Measurements from ENCODE around the gene CATSPERD.

The CATSPERD gene

DNA sequence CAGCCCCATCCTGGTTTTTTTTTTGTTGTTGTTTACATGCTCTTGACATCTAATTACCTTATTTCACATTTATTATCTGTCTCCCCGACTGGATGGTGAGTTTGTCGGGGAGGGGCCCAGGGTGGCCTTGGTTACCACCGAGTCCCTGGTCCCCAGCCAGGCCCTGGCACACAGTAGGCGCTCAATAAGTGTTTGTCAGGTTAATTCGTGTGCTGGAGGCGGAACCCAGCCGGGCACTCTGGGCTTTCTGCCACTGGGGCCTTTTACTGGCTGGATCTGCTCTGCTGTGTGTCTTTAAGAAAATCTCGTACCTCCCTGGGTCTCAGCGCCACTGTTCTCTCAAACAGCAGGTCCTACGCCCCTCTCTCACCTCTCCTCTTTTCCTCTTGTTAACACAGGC lies 89.0 kb downstream of the CATSPERD start:
- DNase-seq (ENCODE audit: low spot score): no peak
- TF ChIP-seq, protein P1, sequence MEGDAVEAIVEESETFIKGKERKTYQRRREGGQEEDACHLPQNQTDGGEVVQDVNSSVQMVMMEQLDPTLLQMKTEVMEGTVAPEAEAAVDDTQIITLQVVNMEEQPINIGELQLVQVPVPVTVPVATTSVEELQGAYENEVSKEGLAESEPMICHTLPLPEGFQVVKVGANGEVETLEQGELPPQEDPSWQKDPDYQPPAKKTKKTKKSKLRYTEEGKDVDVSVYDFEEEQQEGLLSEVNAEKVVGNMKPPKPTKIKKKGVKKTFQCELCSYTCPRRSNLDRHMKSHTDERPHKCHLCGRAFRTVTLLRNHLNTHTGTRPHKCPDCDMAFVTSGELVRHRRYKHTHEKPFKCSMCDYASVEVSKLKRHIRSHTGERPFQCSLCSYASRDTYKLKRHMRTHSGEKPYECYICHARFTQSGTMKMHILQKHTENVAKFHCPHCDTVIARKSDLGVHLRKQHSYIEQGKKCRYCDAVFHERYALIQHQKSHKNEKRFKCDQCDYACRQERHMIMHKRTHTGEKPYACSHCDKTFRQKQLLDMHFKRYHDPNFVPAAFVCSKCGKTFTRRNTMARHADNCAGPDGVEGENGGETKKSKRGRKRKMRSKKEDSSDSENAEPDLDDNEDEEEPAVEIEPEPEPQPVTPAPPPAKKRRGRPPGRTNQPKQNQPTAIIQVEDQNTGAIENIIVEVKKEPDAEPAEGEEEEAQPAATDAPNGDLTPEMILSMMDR (IDR thresholded peaks at IDR 0.05; ENCODE audit: extremely low read depth, missing control alignments): no peak

DNA sequence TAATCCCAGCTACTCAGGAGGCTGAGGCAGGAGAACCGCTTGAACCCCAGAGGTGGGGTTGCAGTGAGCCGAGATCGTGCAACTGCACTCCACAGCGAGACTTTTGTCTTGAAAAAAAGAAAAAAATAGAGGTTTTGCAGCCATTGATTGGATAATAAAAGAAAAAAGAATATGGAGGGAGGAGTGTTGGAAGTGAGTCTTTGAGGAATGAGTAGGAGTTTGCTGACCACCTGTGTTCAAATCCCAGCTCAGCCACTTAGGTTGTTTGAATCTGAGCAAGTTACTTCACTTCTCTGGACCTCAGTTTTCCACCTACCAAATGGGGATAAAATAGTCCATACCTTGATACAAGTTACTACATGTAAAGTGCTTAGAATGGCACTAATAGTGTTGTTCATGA lies 90.7 kb downstream of the CATSPERD start:
- DNase-seq (ENCODE audit: low spot score): no peak
- TF ChIP-seq, protein P1 (IDR thresholded peaks at IDR 0.05; ENCODE audit: extremely low read depth, missing control alignments): no peak

DNA sequence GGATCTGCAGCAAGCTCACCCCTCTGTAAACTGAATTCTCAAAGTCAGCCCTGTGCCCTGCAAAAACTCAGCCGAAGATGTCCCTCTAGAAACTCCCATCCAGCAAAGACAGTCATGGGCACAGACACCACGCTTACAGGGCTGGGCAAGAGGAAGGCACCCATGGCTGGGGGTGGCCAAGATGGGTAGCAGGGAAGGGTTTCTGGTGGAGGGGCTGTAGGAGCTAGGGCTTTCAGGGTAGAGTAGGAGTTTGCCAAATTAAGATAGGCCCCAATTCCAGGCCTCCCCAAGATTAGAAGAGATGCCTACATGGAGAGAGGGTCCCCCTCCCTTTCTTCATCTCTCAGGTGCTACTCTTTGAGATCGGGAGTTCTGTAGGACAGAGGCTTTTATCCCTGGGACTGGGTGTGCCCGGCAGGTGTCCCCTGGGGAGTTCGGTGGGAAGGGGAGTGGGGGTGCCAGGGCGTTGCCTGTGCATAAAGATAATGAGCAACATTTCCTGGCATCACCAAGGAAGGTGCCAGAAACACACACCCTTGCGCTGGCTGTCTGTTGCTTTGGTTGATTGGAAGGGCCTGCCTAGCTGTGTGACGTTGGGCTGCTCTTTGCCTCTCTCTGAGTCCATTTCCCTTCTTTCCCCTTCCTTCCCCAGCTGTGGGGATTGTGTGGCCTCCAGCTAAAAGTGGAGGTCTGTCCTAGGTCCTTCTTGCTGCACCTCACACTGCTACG lies 93.8 kb downstream of the CATSPERD start:
- no peak for DNase-seq (ENCODE audit: low spot score)
- TF ChIP-seq, protein P1 (IDR thresholded peaks at IDR 0.05; ENCODE audit: extremely low read depth, missing control alignments): no peak

DNA sequence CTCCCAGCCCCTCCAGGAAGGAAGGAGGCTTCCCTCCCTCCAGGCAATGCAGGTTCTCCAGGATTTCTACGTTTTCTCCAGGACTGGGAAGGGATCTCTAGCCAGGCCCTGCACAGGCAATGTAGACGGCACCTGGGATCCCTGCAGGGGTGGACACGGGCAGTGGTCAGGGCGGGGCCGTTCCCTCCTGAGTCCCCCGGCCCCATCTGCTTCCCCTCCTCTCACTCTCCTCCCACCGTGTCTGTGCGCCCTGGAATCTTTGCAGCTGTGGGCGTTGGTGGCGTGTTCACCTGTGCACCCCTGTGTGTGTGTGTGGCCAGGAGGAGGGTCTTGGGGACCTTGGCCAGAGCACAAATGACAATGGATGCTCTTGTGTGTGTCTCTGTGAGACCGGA lies 94.4 kb downstream of the CATSPERD start:
- TF ChIP-seq, protein P1 (IDR thresholded peaks at IDR 0.05; ENCODE audit: extremely low read depth, missing control alignments): no peak

DNA sequence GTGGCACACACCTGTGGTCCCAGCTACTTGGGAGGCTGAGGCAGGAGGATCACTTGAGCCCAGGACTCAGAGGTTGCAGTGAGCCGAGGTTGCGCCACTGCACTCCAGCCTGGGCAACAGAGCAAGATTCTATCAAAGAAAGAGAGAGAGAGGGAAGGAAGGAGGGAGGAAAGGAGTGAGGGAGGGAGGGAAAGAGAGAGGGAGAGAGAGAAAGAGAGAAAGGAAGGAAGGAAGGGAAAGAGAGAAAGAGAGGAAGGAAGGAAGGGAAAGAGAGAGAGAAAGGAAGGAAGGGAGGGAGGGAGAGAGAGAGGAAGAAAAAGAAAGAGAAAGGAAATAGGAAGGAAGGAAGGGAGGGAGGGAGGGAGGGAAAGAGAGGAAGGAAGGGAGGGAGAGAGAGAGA lies 96.8 kb downstream of the CATSPERD start:
- TF ChIP-seq, protein P1 (IDR thresholded peaks at IDR 0.05; ENCODE audit: extremely low read depth, missing control alignments): no peak

More for the DNA sequence above, 94.4 kb downstream of the CATSPERD start:
- no peak for DNase-seq (ENCODE audit: low spot score)

GRCh38 chr19:5818594-5818993 lies 98.2 kb downstream of the CATSPERD start:
- DNase-seq (ENCODE audit: low spot score): no peak
- TF ChIP-seq, protein P1 (IDR thresholded peaks at IDR 0.05; ENCODE audit: extremely low read depth, missing control alignments): no peak

More for the DNA sequence above, 96.8 kb downstream of the CATSPERD start:
- no peak for DNase-seq (ENCODE audit: low spot score)

- TF ChIP-seq, protein P1 (IDR thresholded peaks at IDR 0.05; ENCODE audit: extremely low read depth, missing control alignments): no peak
Observed at GRCh38 chr19:5820785-5821184, 100.3 kb downstream of the CATSPERD start.

More at GRCh38 chr19:5820785-5821184, 100.3 kb downstream of the CATSPERD start:
- no peak for DNase-seq (ENCODE audit: low spot score)

All from GM20000 (cell line).